K562 (cell line): ENCODE results near the gene CADPS2. TPM values are rescaled to one million over a fixed set of nuclear protein-coding genes. Genes with fewer than 3 reads are reported as not detected.

ENCODE experiments used
- ATAC-seq: fragments of 200-7000 bp; cut with Tn5 transposase; 3 replicates; pipeline ENCODE4 v1.9.1; 2020; ENCODE audit warnings: moderate library complexity
- BruUV-seq: library from RNA; stranded (reverse); fragments of 400-500 nt; replicated peaks from 2 replicates; lab custom pipeline; 2021; lab: Mats Ljungman, UMichigan
- CTCF ChIA-PET: fragments of 300-600 bp; formaldehyde crosslinking; extraction: SDS; loops from one replicate; lab custom pipeline; 2021; ENCODE audit warnings: low intra/inter-chr PET ratio; lab: Yijun Ruan, JAX
- POLR2A ChIA-PET: fragments of 300-600, 350-650 bp; sonication (Branson Sonifier 250); formaldehyde crosslinking; extraction: SDS; loops from one replicate; lab custom pipeline; 2021; ENCODE audit warnings: antibody characterized with exemption, inconsistent platforms; lab: Yijun Ruan, JAX
- DNase-seq, 4 experiments: peaks; one replicate each; pipeline versions ENCODE4 v3.0.0 to v3.0.0-alpha.2; 2011 to 2018; ENCODE audit warnings: low spot score in 3 of 4, mixed read lengths in 3 of 4; ENCODE audit errors: extremely low read depth in 1 of 4
- FAIRE-seq: peaks from 2 replicates; lab custom pipeline; 2011; peaks lifted over from hg19 to GRCh38; lab: Jason Lieb, UNC
- H2AFZ ChIP-seq: 2 replicates; pipeline ENCODE4 v1.6.0; 2011; ENCODE audit warnings: low read depth, low read length, control low read depth, inconsistent platforms
- H3K27ac ChIP-seq: fragments of 200-600 bp; 3 replicates; pipeline ENCODE4 v1.8.0; 2011; ENCODE audit warnings: low read depth, mild to moderate bottlenecking, control low read depth, inconsistent platforms, low read length, moderate library complexity, mixed read lengths; ENCODE audit errors: extremely low read depth
- H3K27me3 ChIP-seq, 2 experiments: fragments of 300-600 bp in 1 of 2; 2 replicates in 1 of 2; 3 replicates in 1 of 2; pipeline versions ENCODE4 v1.6.0 to v1.8.0; 2011; ENCODE audit warnings: inconsistent platforms in 2 of 2, low read length in 2 of 2, mild to moderate bottlenecking in 1 of 2, mixed read lengths in 1 of 2, moderate library complexity in 1 of 2; ENCODE audit not compliant: control insufficient read depth in 2 of 2, insufficient read depth in 2 of 2
- H3K36me3 ChIP-seq: fragments of 300-600 bp; 3 replicates; pipeline ENCODE4 v1.8.0; 2011; ENCODE audit warnings: mild to moderate bottlenecking, low read length, inconsistent platforms; ENCODE audit not compliant: control insufficient read depth, insufficient read depth
- H3K4me1 ChIP-seq, 2 experiments: fragments of 200-600 bp in 1 of 2; replicated peaks in 1 of 2; 2 replicates in 1 of 2; 3 replicates in 1 of 2; pipeline versions ENCODE4 v1.5.1 to v1.8.0; 2011; ENCODE audit warnings: inconsistent platforms in 2 of 2, low read length in 2 of 2, mild to moderate bottlenecking in 1 of 2, mixed read lengths in 1 of 2, moderate library complexity in 1 of 2; ENCODE audit not compliant: control insufficient read depth in 2 of 2, insufficient read depth in 2 of 2
- H3K4me2 ChIP-seq: 2 replicates; pipeline ENCODE4 v1.6.1; 2011; ENCODE audit warnings: low read length, control low read depth, inconsistent platforms, mixed read lengths; ENCODE audit not compliant: insufficient read depth
- H3K4me3 ChIP-seq: fragments of 200-600 bp; sonication (generic), shearing (Covaris generic); 2 replicates; pipeline ENCODE4 v1.5.1; 2016; ENCODE audit warnings: control low read depth, inconsistent platforms
- H3K79me2 ChIP-seq: fragments of 200-600 bp; 3 replicates; pipeline ENCODE4 v1.8.0; 2011; ENCODE audit warnings: low read length, inconsistent platforms; ENCODE audit not compliant: control insufficient read depth, insufficient read depth
- H3K9ac ChIP-seq, 2 experiments: 2 replicates each; pipeline versions ENCODE4 v1.6.0 to v1.6.1; 2011; ENCODE audit warnings: low read depth in 2 of 2, low read length in 2 of 2, control low read depth in 1 of 2, inconsistent platforms in 1 of 2, mild to moderate bottlenecking in 1 of 2, mixed read lengths in 1 of 2; ENCODE audit not compliant: insufficient read depth in 1 of 2
- H3K9me1 ChIP-seq: one replicate; pipeline ENCODE4 v1.6.0; 2011; ENCODE audit warnings: inconsistent platforms, mild to moderate bottlenecking, low read length, moderate library complexity; ENCODE audit not compliant: control insufficient read depth, insufficient read depth
- H3K9me3 ChIP-seq: replicated peaks from 2 replicates; pipeline ENCODE4 v1.5.1; 2011; ENCODE audit warnings: low read depth, low read length, inconsistent platforms; ENCODE audit not compliant: control insufficient read depth, insufficient read depth
- H4K20me1 ChIP-seq: replicated peaks from 2 replicates; pipeline ENCODE4 v1.6.1; 2011; ENCODE audit warnings: low read length, inconsistent platforms, mixed read lengths; ENCODE audit not compliant: control insufficient read depth, insufficient read depth
- CHD4 ChIP-seq: fragments of 200-600 bp; sonication (generic); IDR thresholded peaks from 3 replicates; pipeline ENCODE4 v1.6.1; 2012; ENCODE audit warnings: low read depth, mild to moderate bottlenecking, mixed read lengths, low read length, inconsistent platforms; ENCODE audit not compliant: insufficient read depth, insufficient replicate concordance, poor library complexity, severe bottlenecking
- ELK3 ChIP-seq: fragments of 450-650 bp; formaldehyde crosslinking; IDR thresholded peaks from 2 replicates; pipeline ENCODE4 v1.4.0; 2020; ENCODE audit warnings: mild to moderate bottlenecking
- ZNF316 ChIP-seq: fragments of 450-650 bp; IDR thresholded peaks from 2 replicates; pipeline ENCODE4 v1.6.1; 2016
- WGBS: fragments of 100-300 bp; shearing (Covaris generic); methylation state at CpG from one replicate; pipeline ENCODE4 v1.1.6; 2016; ENCODE audit warnings: low coverage, mixed read lengths; ENCODE audit not compliant: insufficient coverage; ENCODE audit errors: missing lambda C conversion rate; 5-methylcytosine and 5-hydroxymethylcytosine counted together
- in situ Hi-C: fragments of 300-500 bp; cut with MboI; formaldehyde crosslinking; loops from 4 replicates; pipeline ENCODE4 v1.15.0; 2018; ENCODE audit warnings: inconsistent platforms, mixed read lengths
- intact Hi-C: fragments of 100-400 bp; cut with micrococcal nuclease; formaldehyde crosslinking; loops from 2 replicates; pipeline ENCODE4 v1.14.2; 2022
- polyA plus RNA-seq, 8 experiments: library from polyadenylated mRNA; depleted of rRNA in 4 of 8; stranded (reverse) in 5 of 8; unstranded in 3 of 8; fragments of >200 nt; fragmentation: Nextera tagmentation in 2 of 8; fragmentation: Illumina TruSeq in 1 of 8; extraction: Ambion mirVana in 2 of 8; extraction: Trizol in 1 of 8; gene quantifications; 2 replicates each; pipeline versions ENCODE4 v1.2.1 to v1.2.3, GENCODE V29; 2011 to 2014; ENCODE audit warnings: inconsistent platforms in 1 of 8, missing spikeins in 1 of 8
- total RNA-seq, 7 experiments: library from RNA; depleted of rRNA in 6 of 7; stranded (reverse); fragments of >200 nt in 6 of 7; fragmentation: Illumina TruSeq in 2 of 7; extraction: Trizol in 2 of 7; gene quantifications; 2 replicates each; pipeline versions ENCODE4 v1.2.1 to v1.2.3, GENCODE V29; 2011 to 2021; ENCODE audit warnings: low replicate concordance in 1 of 7

Gene CADPS2
- total and polyA plus RNA-seq, 9 of the 15 experiments (the other 6 are each of a cell fraction or from before 2014, with no cell fraction given), result 0.03 to 0.14 (median 0.04) TPM; not detected in 1

- Histone ChIP-seq H3K4me1 (no peaks in the 10 kb centered on the region), H3K9me1 (no peaks in the 10 kb centered on the region), H2AFZ (no peak overlapping the region), H3K27me3 (no peaks in the 10 kb centered on the region), H4K20me1 (no peaks in the 10 kb centered on the region), H3K4me3 (no peak overlapping the region), H3K9me3 (no peaks in the 10 kb centered on the region), H3K27ac (no peak overlapping the region), H3K4me2 (no peak overlapping the region), H3K36me3 (no peaks in the 10 kb centered on the region), H3K79me2 (no peaks in the 10 kb centered on the region), H3K9ac (no peak overlapping the region)
- intact Hi-C loops (no loop called here), in situ Hi-C loops (no loop called here)
- DNase-seq, result no peak
- TF ChIP-seq ELK3 (CRISPR knock-in tag), result no peak
- WGBS, result 0% methylated on average over 2 of the region's 2 CpGs
- CTCF ChIA-PET, result no interaction called here
- no TSS peak for BruUV-seq
- ATAC-seq, result no peak
- POLR2A ChIA-PET, result no interaction called here
- FAIRE-seq, result no peak
Measured at GRCh38 chr7:122896509-122896908, 10.2 kb upstream of the CADPS2 start.

GRCh38 chr7:122893486-122893885 lies 7.2 kb upstream of the CADPS2 start:
- ChIA-PET POLR2A (no interaction called here), CTCF (no interaction called here)
- Histone ChIP-seq H3K36me3 (no peaks in the 10 kb centered on the region), H3K4me1 (no peaks in the 10 kb centered on the region), H3K9ac (no peak overlapping the region), H4K20me1 (no peaks in the 10 kb centered on the region), H3K9me3 (no peaks in the 10 kb centered on the region), H3K4me3 (no peak overlapping the region), H3K27me3 (no peaks in the 10 kb centered on the region), H2AFZ (no peak overlapping the region), H3K27ac (no peak overlapping the region), H3K9me1 (no peaks in the 10 kb centered on the region), H3K4me2 (no peak overlapping the region), H3K79me2 (no peaks in the 10 kb centered on the region)
- WGBS, result 0% methylated on average over 2 of the region's 2 CpGs
- DNase-seq, result no peak
- no peak for FAIRE-seq
- TF ChIP-seq CHD4, result no peak
- TF ChIP-seq ZNF316, result 0 out of 2 replicates have a peak, but pooled peaks have one; percentile 23
- in situ Hi-C loops (no loop called here), intact Hi-C loops (no loop called here)
- BruUV-seq, result no TSS peak
- no peak for ATAC-seq
